ENCODE results near the gene MRGPRG. TPM values are rescaled to one million over a fixed set of nuclear protein-coding genes. Genes with fewer than 3 reads are reported as not detected.

Gene MRGPRG
- total RNA-seq, 1 experiment from 2014 or later: not detected

DNA sequence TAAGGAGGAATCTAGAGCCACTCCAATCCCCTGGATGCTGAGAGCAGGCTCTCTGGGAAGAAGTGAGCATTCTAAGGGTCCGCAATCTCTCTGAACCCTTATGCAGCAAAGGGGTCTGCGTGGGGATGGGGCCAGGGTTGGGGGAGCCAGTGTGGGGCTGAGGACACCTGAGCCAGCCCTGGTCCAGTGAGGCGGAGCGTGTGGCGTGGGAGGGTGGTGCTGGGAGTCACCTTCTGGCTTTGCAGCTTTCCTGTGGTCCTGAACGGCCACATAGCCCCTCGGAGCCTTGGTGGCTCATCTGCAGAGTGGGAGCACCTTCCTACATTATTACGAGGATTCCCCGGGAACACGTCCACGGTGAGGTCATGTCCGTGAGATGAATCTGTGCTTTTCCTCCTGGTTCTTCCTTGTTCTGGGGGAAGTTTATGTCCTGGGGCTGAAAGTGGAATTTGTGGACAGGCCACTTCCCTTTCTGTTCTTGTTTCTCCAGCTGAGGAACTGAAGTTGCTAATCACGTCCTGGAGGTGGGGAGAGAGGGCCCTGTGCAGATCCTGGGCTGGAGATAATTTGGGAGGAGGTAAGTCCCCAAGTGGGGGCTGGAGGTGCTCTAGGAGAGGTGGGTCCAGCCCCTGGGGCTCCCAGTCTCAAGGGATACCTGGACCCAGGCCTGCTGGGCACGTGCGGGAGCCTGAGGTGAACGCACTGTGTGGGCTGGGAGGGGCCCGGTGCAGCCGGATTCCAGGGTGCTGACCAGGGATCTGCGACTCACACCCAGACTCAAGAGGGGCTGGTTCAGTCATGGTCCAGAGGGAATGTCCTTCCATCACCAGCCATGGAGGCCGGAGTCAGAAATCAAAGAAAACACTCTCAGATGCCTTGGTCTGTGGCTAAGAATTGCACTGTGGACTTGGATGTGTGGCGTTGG lies 7.5 kb upstream of the MRGPRG start:
- no peak for DNase-seq
- TF ChIP-seq, protein P1, sequence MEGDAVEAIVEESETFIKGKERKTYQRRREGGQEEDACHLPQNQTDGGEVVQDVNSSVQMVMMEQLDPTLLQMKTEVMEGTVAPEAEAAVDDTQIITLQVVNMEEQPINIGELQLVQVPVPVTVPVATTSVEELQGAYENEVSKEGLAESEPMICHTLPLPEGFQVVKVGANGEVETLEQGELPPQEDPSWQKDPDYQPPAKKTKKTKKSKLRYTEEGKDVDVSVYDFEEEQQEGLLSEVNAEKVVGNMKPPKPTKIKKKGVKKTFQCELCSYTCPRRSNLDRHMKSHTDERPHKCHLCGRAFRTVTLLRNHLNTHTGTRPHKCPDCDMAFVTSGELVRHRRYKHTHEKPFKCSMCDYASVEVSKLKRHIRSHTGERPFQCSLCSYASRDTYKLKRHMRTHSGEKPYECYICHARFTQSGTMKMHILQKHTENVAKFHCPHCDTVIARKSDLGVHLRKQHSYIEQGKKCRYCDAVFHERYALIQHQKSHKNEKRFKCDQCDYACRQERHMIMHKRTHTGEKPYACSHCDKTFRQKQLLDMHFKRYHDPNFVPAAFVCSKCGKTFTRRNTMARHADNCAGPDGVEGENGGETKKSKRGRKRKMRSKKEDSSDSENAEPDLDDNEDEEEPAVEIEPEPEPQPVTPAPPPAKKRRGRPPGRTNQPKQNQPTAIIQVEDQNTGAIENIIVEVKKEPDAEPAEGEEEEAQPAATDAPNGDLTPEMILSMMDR (IDR thresholded peaks at IDR 0.05; ENCODE audit: unreplicated experiment): no peak
- Mint-ChIP-seq H3K4me3 (ENCODE audit: low read depth, unreplicated experiment) (no peak overlapping the region), H3K36me3 (ENCODE audit: insufficient read depth, unreplicated experiment) (no peaks in the 10 kb centered on the region), H3K27ac (ENCODE audit: unreplicated experiment) (no peak overlapping the region), H3K9me3 (ENCODE audit: low read depth, unreplicated experiment) (no peaks in the 10 kb centered on the region), H3K27me3 (ENCODE audit: unreplicated experiment) (peaks cover 88% of the 10 kb centered on the region), H3K4me1 (ENCODE audit: low read depth, unreplicated experiment) (no peaks in the 10 kb centered on the region)
- CTCF ChIA-PET: no interaction called here
- no TSS peak for BruUV-seq (replicated peaks)
- intact Hi-C loops (cut with micrococcal nuclease; ENCODE audit: unreplicated experiment): no loop called here

DNA sequence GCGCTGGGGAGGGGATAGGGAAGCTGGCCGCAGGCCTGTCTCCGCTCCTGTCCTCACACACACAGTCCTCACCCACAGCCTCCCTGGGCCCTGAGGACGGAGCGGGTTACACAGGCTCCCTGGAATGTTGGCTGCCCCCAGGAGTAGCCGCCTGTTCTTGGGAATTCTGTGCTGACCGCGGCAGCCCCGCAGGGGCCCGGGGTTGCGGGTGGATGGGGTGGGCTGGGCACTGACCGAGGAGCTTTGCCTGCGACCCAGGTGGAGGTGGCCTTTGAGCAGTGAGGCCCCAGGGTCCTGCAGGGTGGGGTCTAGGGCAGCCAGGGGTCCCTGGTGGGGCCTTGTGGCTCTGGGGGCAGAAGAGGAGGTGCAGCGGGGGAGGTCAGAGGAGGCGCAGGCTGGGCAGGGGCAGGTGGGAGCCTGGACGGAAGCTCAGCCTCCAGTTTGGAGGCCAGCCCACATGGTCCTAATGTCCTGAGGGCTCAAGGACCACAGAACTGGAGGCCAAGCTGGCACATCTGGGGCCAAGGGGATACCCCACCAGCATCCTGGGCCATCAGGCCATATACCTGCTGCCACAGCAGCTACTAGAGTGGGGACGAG lies 6.6 kb upstream of the MRGPRG start:
- Mint-ChIP-seq H3K36me3 (ENCODE audit: insufficient read depth, unreplicated experiment) (no peaks in the 10 kb centered on the region), H3K9me3 (ENCODE audit: low read depth, unreplicated experiment) (no peaks in the 10 kb centered on the region), H3K4me1 (ENCODE audit: low read depth, unreplicated experiment) (no peaks in the 10 kb centered on the region), H3K27ac (ENCODE audit: unreplicated experiment) (no peak overlapping the region), H3K4me3 (ENCODE audit: low read depth, unreplicated experiment) (no peak overlapping the region), H3K27me3 (ENCODE audit: unreplicated experiment) (peaks cover 88% of the 10 kb centered on the region)
- CTCF ChIA-PET: no interaction called here
- TF ChIP-seq, protein P1 (IDR thresholded peaks at IDR 0.05; ENCODE audit: unreplicated experiment): no peak
- DNase-seq: no peak
- no TSS peak for BruUV-seq (replicated peaks)
- intact Hi-C loops (cut with micrococcal nuclease; ENCODE audit: unreplicated experiment): no loop called here

DNA sequence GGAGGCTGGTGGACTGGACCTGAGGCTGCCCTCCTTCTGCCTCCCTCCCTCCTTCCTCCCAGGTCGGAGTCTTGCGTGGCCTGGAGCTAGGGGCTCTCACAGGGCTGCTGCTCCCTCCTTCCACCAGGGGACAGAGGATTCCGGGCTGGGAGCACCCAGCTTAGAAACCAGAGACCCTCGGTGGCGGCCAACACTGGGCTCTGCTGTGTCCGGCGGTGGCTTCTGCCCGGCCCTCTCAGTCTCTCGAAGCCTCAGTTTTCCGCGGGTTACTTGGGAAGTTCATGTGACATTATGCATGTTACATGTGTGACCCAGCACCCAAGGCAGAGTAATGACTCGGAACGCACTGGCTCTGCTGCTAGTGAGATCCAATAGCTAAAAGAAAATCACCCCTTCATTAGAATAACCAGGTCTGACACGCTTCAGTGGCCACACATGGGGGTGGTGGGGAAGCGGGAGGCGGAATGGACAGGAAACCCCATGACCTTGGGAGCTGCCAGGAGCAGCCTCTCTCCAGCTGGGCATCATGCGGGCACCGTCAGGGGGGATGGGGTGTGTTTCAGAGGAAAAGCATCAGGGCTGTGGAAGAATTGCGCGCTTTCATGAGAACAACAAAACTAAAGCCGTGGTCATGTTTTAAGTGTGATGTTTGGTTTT lies 5.9 kb upstream of the MRGPRG start:
- intact Hi-C loops (cut with micrococcal nuclease; ENCODE audit: unreplicated experiment): no loop called here
- Mint-ChIP-seq H3K9me3 (ENCODE audit: low read depth, unreplicated experiment) (no peaks in the 10 kb centered on the region), H3K27ac (ENCODE audit: unreplicated experiment) (no peak overlapping the region), H3K36me3 (ENCODE audit: insufficient read depth, unreplicated experiment) (no peaks in the 10 kb centered on the region), H3K27me3 (ENCODE audit: unreplicated experiment) (peaks cover 93% of the 10 kb centered on the region), H3K4me1 (ENCODE audit: low read depth, unreplicated experiment) (no peaks in the 10 kb centered on the region), H3K4me3 (ENCODE audit: low read depth, unreplicated experiment) (no peak overlapping the region)
- no TSS peak for BruUV-seq (replicated peaks)
- DNase-seq: no peak
- CTCF ChIA-PET: no interaction called here
- TF ChIP-seq, protein P1 (IDR thresholded peaks at IDR 0.05; ENCODE audit: unreplicated experiment): no peak

DNA sequence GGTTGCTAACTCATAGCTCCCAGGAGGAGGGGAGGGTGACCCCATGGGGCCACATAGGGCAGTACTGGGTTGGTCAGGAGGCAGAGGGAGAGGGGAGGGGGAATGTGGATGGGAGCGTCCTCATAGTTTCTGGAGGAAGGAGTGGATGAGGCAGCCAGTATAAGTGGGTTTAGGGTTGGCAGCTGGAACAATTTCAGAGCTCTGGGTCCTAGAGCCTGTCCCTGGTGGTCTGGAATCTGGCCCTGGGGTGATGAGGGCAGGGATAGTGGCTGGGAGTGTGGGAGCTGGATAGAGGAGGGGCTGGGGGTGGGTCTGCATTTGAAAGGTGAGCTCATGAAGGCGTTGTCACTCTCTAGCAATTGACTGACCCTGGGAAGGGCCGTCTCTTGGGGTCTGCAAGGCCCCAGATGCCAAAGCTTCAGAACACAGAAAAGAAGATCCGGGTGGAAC lies 5.3 kb upstream of the MRGPRG start:
- TF ChIP-seq, protein P1 (IDR thresholded peaks at IDR 0.05; ENCODE audit: unreplicated experiment): no peak
- no TSS peak for BruUV-seq (replicated peaks)
- Mint-ChIP-seq H3K36me3 (ENCODE audit: insufficient read depth, unreplicated experiment) (no peaks in the 10 kb centered on the region), H3K27me3 (ENCODE audit: unreplicated experiment) (peaks cover 99% of the 10 kb centered on the region), H3K4me1 (ENCODE audit: low read depth, unreplicated experiment) (no peaks in the 10 kb centered on the region), H3K9me3 (ENCODE audit: low read depth, unreplicated experiment) (no peaks in the 10 kb centered on the region), H3K4me3 (ENCODE audit: low read depth, unreplicated experiment) (no peak overlapping the region), H3K27ac (ENCODE audit: unreplicated experiment) (no peak overlapping the region)
- CTCF ChIA-PET: no interaction called here
- intact Hi-C loops (cut with micrococcal nuclease; ENCODE audit: unreplicated experiment): no loop called here
- no peak for DNase-seq

All from Calu3 (cell line).